Activated CD8-positive, alpha-beta memory T cell treated with anti-CD3 and anti-CD28 coated beads for 48 hours (primary cell): Measurements from ENCODE around the gene CENPL.

Experiments
- DNase-seq, 3 experiments: peaks; one replicate each; pipeline ENCODE4 v3.0.0-alpha.2; 2020; ENCODE audit warnings: low read depth in 2 of 3, low spot score in 2 of 3

The CENPL gene, protein sequence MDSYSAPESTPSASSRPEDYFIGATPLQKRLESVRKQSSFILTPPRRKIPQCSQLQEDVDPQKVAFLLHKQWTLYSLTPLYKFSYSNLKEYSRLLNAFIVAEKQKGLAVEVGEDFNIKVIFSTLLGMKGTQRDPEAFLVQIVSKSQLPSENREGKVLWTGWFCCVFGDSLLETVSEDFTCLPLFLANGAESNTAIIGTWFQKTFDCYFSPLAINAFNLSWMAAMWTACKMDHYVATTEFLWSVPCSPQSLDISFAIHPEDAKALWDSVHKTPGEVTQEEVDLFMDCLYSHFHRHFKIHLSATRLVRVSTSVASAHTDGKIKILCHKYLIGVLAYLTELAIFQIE

DNA sequence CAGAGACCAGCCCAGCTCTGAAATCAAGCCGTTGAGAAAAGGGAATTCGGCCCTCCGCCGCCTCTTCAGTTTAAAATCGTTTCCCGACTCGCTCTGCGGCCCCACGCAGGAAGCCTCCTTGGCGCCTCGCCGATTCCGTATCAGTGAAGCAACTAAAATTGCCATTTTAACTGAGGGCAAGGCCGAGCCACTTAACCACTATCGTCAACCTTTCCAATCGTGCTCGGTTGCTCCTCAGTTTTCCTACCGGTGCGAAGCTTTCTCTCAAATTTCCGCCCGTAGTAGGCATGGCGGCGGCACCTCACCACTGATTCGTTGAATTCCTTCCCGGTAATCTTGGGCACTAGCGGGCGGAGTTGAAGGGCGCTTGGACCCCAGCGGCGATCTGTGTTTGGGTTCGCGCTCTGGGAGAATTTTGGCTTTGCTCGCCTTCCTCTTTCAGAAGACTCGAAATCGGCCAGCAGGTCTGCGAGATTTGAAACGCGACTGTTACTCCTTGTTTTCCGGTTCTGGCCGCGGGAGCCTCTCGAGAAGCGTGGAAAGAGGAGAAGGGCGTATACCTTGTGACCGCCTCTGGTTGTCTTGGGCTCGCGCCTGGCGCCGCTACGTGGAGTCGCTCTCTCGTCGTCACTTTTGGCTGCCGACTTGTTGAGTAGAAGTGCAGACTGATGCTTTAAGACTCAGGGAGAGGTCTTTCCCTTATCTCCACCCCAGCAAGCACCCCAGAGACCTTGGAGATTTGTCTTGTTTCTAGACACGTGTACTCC lies at the start of gene CENPL, which contains the start of gene DARS2:
Gene CENPL, minus strand, starts transcription at position 569 of the 767 bp plus-strand sequence. CDS start 13,584 bp downstream, outside the sequence.
Gene DARS2, plus strand, starts transcription at position 359 of the 767 bp plus-strand sequence. CDS start 557 bp downstream, outside the sequence.
- peak; percentile 72 to 77 (median 76) for DNase-seq

DNA sequence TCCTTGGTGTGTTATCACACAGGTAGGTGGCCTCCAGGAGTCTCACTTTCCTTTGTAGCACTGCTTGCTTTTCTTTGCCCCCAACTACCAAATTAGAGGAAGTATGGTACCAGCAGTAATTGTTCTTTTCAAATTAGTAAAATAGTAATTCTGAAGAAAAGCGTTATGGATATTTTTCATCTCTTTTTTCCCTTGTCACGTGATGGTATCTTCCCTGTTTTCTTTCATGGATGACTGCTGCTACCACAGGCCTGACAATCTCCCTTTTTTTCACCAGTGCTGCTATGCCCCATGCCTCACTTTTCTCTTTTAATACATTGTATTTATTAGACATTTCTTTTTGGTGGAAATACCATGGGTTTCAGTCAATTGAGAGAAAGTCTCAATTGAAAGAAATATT lies 46.8 kb upstream of the CENPL start:
- DNase-seq = no peak

DNA sequence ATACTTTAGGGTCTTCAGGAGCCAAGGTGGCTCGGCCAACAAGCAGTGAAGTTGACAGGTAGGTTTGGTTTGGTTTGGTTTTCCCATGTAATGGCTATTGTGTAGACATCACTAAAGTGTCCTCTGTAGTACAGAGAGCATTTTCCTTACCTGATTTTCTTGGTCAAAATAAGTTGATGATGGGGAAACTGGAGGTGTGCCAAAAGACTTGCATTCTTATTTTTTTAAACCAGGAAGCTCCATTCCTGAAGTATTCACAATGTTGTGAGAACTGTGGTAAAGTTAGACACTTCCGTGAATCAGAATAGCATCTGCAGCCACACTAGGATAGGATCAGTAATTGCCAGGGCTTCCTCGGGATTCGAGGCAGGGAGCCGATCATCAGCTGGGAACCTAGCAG lies 46.4 kb upstream of the CENPL start:
- no peak for DNase-seq

DNA sequence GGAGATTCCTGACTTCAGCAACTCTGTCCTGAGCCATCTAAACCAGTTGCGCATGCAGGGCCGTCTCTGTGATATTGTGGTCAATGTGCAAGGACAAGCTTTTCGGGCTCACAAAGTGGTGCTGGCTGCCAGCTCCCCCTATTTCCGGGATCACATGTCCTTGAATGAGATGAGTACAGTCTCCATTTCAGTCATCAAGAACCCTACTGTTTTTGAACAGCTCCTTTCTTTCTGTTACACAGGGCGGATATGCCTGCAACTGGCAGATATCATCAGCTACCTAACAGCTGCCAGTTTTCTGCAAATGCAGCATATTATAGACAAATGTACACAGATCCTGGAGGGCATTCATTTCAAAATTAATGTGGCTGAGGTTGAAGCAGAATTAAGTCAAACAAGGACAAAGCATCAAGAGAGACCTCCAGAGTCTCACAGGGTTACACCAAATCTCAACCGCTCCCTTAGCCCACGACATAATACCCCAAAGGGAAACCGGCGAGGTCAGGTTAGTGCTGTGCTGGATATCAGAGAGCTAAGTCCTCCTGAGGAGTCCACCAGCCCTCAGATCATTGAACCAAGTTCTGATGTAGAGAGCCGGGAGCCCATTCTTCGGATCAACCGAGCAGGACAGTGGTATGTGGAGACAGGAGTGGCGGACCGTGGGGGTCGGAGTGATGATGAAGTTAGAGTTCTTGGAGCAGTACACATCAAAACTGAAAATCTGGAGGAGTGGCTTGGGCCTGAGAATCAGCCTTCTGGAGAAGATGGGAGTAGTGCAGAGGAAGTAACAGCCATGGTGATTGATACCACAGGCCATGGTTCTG lies 45.8 kb upstream of the CENPL start:
- no peak for DNase-seq

DNA sequence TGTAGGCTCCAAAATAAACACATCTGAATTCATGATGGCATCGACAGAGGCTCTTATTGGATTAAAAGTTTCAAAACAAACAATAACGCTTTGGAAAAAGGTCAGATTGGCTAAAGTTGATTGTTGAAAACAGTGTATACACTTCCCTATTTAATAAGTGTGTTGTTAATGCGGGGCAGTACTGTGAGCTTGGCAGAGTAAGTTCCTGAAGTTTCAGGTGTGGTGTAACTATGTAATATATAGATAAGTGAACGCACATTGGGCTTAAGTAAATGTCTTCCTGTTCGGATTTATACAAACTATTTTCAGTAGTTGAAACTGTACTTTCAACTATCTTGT lies 44.3 kb upstream of the CENPL start:
- DNase-seq = no peak

DNA sequence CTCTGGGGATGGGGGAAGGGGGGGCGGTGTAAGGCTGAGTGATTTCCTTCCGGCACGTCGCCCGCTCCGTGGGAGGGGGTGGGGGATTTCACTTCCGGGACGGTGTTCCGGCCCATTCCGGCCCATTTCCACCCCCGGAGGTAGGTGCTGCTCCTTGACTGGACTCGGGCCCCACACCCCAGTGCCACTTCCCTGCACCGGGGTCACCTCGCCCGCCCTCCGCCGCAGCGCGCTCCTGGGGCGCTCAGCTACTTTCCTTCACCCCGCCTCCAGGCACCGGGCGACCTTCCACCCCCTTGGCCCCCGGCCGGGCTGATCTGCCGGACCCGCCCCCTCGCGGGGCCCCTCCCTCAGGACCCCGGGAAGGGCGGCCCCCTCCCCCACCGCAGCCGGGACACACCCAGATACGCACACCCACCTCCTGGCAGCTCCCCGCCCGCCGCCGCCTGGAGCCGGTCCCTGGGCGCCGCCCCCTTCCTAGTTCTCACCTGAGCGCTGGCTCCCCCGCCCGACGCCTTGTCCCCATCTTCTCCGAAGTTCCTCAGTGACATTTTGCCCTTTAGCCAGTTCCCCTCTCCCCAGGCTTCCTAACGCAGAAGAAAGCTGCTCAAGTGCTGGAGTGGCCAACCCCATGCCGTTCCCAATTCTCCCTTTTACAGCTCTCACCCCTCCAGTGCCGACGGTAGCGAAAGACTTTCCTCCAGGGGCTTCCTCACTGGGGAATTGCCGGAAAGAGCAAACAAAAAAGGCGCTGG lies 43.8 kb upstream of the CENPL start, which contains the start of gene ZBTB37:
Gene ZBTB37, plus strand, starts transcription at position 115 of the 755 bp plus-strand sequence. CDS start 1,846 bp downstream, outside the sequence.
- DNase-seq = peak; percentile 85 to 94 (median 91)

DNA sequence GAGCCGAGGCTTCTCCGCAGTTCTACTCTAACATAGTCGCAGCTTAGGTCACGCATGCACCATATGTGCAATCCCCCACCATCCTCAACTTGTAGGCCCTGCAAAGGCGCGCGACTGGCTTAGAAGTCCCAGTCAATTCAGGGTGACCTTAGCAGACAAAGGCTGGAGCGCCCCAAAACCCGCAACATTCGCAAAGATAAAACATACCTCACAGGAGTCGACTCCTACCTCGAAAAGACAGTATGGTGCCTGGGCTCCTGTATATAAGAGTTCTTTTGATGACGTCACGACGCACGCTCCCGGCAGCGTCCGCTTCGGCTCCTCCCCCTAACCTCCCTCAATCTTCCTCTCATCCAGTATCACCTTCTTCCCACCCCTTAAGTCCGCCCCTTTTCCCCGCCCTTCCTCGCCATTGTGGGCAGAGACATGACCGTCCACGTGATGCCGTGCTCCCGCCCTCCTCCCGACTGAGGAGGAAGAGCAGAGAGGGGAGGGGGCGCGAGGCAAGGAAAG lies 43.1 kb upstream of the CENPL start, which contains the start of gene GAS5:
Gene GAS5, minus strand, starts transcription at position 237 of the 513 bp plus-strand sequence.
- DNase-seq = peak; percentile 88 to 98 (median 89)

DNA sequence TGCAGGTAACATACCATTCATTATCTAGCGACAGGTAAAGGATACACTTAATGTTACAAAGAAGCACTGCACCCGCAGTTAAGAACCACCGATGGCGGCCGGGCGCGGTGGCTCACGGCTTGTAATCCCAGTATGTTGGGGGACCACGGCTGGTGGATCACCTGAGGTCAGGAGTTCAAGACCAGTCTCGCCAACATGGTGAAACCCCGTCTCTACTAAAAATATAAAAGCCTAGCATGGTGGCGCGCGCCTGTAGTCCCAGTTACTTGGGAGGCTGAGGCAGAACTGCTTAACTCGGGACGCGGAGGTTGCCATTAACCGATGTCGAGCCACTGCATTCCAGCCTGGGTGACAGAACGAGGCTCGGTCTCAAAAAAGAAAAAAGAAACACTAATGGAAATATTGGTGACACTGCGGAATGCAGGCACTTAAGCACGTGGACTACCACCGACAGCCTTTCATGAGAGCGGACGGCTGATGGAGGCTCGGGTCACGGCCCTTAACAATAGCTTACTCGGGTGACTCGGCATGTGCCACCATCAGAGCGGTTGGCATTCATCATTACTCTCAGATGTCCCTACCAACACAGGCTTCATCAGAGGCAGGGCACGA lies 42.6 kb upstream of the CENPL start:
- DNase-seq = peak in 1 of 3 experiments; percentile 39

DNA sequence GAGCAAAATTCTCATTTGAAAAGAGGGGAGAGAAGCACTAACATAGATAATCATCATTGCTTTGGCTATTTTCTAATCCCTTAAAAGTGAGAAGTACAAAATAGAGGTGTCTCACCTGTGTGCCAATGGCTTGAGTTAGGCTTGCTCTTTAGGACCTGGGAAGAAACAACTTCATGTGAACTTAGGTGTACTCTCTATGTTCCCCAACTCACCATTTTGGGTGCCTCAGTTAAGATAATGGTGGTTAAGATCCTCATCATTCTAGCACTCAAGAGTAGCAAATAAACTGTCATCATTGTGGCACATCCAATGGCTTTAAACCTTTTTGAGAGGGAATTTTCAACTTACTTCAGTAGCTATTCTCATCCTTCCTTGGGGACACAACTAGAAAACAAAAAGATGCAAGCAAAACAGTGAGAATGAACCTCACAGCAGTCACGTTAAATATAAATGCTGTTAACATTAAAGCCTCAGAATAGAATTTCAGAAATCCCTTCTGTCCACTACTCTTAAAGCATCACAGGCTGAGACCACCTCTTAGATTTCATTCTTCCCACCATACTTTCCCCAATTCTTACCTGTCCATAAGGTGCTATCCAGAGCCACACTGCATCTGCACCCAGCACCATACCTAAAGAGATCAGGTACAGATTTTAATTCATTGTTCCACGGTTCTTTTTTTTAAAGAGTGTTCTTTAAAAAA lies 41.9 kb upstream of the CENPL start:
- DNase-seq = no peak

DNA sequence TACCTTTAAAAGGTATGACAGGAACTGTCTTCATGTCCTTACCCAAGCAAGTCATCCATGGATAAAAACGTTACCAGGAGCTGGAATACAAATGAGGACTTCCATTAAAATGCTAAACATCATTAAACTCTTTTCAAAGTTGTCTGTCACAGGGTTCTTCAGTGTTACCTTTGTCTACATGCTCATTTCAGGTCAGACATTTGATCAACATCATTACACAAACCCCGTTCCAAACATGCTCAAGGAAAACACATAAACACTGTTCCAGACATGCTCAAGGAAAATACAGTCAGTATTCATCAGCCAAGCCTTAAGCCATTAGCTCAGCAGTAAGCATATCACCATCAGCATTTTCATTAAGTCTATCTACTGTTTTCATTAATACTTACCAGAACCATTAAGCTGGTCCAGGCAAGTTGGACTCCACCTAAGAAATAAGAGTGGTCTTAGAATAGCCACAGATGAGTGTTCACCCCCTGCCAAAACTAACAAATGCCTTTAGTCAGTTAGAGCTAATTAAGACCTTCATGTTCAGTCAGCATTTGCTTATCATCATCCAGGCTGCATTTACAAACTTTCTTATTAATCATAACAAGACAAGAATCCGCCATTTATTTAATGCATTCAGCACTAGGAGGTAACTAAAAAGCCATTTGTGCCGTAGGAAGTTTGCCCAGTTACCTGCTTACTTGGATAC lies 40.9 kb upstream of the CENPL start:
- DNase-seq = no peak

DNA sequence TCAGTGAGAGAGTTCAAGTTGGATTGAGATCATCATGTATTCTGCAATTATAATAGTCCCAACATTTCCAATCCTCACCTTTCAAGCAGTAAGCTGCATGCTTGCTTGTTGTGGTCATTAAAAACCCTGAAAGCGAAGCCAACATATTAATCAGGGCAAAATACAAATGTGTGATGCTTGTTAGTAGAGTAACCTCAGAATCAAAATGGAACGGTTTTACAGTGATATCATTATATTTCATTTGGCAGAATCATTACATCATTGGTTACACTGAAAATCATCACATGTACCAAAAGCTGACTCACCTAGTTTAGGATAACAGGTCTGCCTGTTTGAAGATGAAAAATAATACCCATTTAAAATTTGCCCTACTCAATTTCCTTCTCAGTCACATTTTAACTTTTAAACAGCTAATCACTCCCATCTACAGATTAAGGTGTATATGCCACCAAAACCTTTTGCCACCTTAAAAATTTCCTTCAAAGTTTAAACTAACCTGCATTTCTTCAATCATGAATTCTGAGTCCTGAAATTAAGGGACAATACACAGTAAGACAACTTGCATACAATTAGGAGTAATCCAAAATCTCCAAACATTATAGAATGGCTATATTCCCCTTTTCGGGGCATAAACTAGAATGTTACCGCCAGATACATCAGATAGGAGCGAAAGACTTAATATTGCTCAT lies 39.6 kb upstream of the CENPL start:
- DNase-seq = no peak

DNA sequence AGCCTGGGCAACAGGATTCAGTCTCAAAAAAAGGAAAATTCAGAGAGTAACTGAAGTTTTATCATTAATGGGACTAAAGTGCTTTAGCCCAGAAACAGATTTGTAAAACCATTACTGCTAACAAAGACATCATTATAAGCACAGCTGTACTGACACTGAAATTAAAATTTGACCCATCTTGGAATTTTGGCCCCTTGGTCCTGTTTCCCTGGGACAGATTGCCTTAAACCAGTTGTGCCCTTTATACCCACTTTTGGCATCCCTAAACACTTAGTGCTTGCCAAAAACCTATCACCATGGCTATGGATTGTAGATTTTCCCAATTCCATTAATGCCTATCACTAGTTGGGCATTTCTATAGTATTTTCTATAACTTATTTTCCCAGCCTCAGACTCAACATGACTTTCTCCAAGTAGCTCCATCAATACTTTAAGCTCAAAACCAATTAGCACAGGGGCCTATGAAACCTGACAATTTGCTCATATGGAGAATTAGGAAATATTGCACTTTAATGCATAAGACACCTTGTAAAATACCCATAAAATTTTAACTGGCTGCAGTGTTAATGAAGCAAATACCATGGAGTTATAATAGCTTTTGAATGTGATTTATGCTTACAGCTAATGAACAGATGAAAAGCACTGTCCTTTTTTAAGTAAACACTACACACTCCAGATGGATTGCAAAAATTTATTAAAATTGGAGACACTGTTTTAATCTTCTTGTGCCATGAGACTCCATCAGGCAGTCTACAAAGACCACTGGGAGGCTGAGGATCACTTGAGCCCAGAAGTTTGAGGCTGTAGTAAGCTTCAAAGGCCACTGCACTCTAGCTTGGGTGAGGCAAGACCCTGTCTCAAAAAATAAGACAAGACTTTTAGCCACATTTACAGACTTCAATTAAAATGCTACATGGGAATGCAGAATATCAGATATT lies 38.8 kb upstream of the CENPL start:
- DNase-seq = no peak

DNA sequence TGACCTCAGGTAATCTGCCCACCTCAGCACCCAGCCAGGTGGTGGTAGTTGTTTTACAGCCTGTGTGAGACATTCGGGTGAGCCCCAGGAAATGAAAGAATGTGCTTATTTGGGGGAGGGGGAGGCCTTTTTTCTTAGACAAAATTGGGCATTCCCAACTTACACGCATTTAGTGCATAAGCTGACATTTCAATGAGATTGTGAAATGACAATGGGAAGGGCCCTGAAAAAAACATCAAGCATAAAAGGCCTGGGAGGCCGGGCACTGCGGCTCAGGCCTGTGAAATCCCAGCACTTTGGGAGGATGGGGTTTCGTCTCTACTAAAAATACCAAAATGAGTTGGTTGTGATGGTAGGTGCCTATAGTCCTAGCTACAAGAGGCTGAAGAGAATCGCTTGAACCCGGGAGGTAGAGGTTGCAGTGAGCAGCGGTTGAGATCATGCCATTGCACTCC lies 38.1 kb upstream of the CENPL start:
- DNase-seq = peak in 1 of 3 experiments; percentile 14

DNA sequence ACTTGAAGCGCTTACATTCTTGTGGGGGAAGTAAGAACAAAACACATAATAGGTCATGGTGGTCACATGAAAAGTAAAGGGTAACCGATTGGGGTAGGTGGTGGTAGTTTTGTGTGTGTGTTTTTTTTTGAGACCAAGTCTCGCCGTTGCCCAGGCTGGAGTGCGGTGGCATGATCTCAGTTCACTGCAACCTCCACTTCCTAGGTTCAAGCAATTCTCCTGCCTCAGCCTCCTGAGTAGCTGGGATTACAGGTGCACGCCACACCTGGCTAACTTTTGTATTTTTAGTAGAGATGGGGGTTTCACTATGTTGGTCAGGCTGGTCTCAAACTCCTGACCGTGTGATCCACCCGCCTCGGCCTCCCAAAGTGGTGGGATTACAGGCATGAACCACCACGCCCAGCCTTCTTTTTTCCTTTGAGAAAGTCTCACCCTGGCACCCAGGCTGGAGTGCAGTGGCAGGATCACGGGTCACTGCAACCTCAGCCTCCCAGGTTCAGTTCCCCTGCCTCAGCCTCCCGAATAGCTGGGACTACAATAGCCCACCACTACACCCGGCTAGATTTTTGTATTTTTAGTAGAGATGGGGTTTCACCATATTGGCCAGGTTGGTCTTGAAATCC lies 37.6 kb upstream of the CENPL start:
- peak; percentile 43 to 59 (median 47) for DNase-seq

DNA sequence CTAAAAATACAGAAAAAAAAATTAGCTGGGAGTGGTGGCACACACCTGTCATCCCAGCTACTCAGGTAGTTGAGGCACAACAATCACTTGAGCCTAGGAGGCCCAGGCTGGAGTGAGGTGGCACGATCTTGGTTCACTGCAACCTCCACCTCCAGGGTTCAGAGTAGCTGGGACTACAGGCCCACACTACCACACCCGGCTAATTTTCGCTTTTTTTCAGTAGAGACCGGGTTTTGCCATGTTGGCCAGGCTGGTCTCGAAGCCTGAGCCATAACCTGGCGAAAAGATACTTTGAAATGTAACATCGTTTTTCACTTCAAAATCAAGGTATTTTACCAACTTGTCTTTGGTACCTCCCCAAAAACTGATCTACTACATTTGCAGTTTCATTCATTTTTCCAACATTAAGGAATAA lies 37.1 kb upstream of the CENPL start:
- peak in 2 of 3 experiments; percentile 35 to 41 for DNase-seq

DNA sequence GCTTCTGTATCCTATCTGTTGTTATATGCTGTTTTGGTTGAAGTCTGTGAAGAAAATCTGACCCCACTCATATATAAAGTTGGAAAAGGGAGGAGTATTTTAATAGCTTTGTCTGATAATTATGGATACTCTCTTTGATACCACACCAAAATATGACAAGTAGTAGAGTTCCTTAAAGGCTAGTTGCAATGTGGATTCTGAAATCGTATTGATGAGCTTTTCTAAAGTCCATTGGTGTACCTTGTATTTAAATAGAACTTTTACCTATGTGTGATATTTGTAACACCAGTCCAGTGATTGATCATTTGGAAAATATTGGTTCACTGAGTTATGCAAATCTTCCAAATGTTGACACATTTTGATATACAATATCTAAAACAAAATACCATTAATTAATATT lies 35.4 kb upstream of the CENPL start:
- no peak for DNase-seq
